Activated effector memory CD4-positive, alpha-beta T cell treated with anti-CD3 and anti-CD28 coated beads, Interleukin-2, amount 50 U/mL, for 16 hours (primary cell): ENCODE measurements around the gene BMPR1A.

Experiments
- DNase-seq: peaks from one replicate; pipeline ENCODE4 v3.0.0-alpha.2; 2020

BMPR1A gene

GRCh38 chr10:86756511-86757112 is at the start of gene BMPR1A:
TSS of gene BMPR1A (plus strand) at chr10:86756619. CDS start at chr10:86876019, 119,400 bp downstream.
- DNase-seq, result no peak

- no peak for DNase-seq
These were observed 49.4 kb upstream of the BMPR1A start for GRCh38 chr10:86706977-86707376.

- no peak for DNase-seq
These were observed 48.9 kb upstream of the BMPR1A start for GRCh38 chr10:86707505-86707904.

- DNase-seq, result no peak
These were observed 48.2 kb upstream of the BMPR1A start for GRCh38 chr10:86708068-86708782.

GRCh38 chr10:86708783-86709380 is 47.5 kb upstream of the BMPR1A start:
- DNase-seq, result no peak

GRCh38 chr10:86709396-86710185 is 46.8 kb upstream of the BMPR1A start:
- DNase-seq, result no peak

- peak; percentile 94 for DNase-seq
These were observed 45.4 kb upstream of the BMPR1A start for GRCh38 chr10:86710987-86711512.

- DNase-seq, result peak; percentile 84
These were observed 44.7 kb upstream of the BMPR1A start for GRCh38 chr10:86711513-86712316.

GRCh38 chr10:86712317-86712707 is 44.1 kb upstream of the BMPR1A start:
- no peak for DNase-seq

GRCh38 chr10:86715156-86715795 is 41.1 kb upstream of the BMPR1A start:
- DNase-seq, result no peak

- no peak for DNase-seq
These were observed 40.6 kb upstream of the BMPR1A start for GRCh38 chr10:86715836-86716235.

- no peak for DNase-seq
These were observed 40.0 kb upstream of the BMPR1A start for GRCh38 chr10:86716466-86716865.

GRCh38 chr10:86718556-86718955 is 37.9 kb upstream of the BMPR1A start:
- DNase-seq, result no peak

- no peak for DNase-seq
These were observed 35.2 kb upstream of the BMPR1A start for GRCh38 chr10:86721232-86721631.

- DNase-seq, result no peak
These were observed 33.4 kb upstream of the BMPR1A start for GRCh38 chr10:86723009-86723408.

GRCh38 chr10:86724445-86724844 is 32.0 kb upstream of the BMPR1A start:
- no peak for DNase-seq

GRCh38 chr10:86725980-86726676 is 30.3 kb upstream of the BMPR1A start:
- no peak for DNase-seq

GRCh38 chr10:86726677-86726999 is 29.8 kb upstream of the BMPR1A start:
- no peak for DNase-seq

- DNase-seq, result no peak
These were observed 28.9 kb upstream of the BMPR1A start for GRCh38 chr10:86727470-86727869.

- DNase-seq, result no peak
These were observed 28.4 kb upstream of the BMPR1A start for GRCh38 chr10:86728056-86728455.

GRCh38 chr10:86729677-86730076 is 26.7 kb upstream of the BMPR1A start:
- DNase-seq, result no peak
